GM18868 (cell line): ENCODE measurements around the gene BCL6.
A peak's percentile ranks its signal among the peaks of the same experiment; 100 is the strongest.

Source experiments
- ATAC-seq: cut with Tn5 transposase; IDR thresholded peaks from one replicate; pipeline ENCODE4 v1.9.1; 2021; ENCODE audit warnings: mild to moderate bottlenecking, moderate library complexity; ENCODE audit not compliant: unreplicated experiment

The BCL6 gene

GRCh38 chr3:187763850-187764648 lies 18.8 kb upstream of the BCL6 start:
- ATAC-seq, result no peak

GRCh38 chr3:187762792-187763191 lies 17.5 kb upstream of the BCL6 start:
- no peak for ATAC-seq

- ATAC-seq, result no peak
Observed at GRCh38 chr3:187759601-187760000, 14.3 kb upstream of the BCL6 start.

- no peak for ATAC-seq
Observed at GRCh38 chr3:187758318-187758955, 13.2 kb upstream of the BCL6 start.

- ATAC-seq, result no peak
Observed at GRCh38 chr3:187753516-187753915, 8.2 kb upstream of the BCL6 start.

- no peak for ATAC-seq
Observed at GRCh38 chr3:187750513-187751123, 5.3 kb upstream of the BCL6 start.

GRCh38 chr3:187750006-187750512 lies 4.8 kb upstream of the BCL6 start:
- ATAC-seq, result no peak

GRCh38 chr3:187748050-187748481 lies 2.8 kb upstream of the BCL6 start:
- peak; percentile 46 for ATAC-seq

GRCh38 chr3:187747506-187747905 lies 2.2 kb upstream of the BCL6 start:
- no peak for ATAC-seq

- no peak for ATAC-seq
Observed at GRCh38 chr3:187746442-187747281, 1.4 kb upstream of the BCL6 start.

GRCh38 chr3:187746059-187746441 lies 782 bp upstream of the BCL6 start:
- ATAC-seq, result no peak

GRCh38 chr3:187744169-187745151 lies 808 bp downstream of the BCL6 start:
- ATAC-seq, result no peak

GRCh38 chr3:187743195-187744141 lies 1.8 kb downstream of the BCL6 start:
- no peak for ATAC-seq

GRCh38 chr3:187742351-187743171 lies 2.7 kb downstream of the BCL6 start:
- no peak for ATAC-seq

- no peak for ATAC-seq
Observed at GRCh38 chr3:187741403-187742350, 3.6 kb downstream of the BCL6 start.
